RWPE2 (cell line): ENCODE data around the gene LCK.

Experiments
- ATAC-seq: fragments of 200-7000 bp; cut with Tn5 transposase; 3 replicates; pipeline ENCODE4 v1.9.1; 2021; ENCODE audit warnings: low read depth
- DNase-seq: peaks from one replicate; pipeline ENCODE4 v3.0.0-alpha.2; 2020; ENCODE audit warnings: low spot score
- H3K27ac ChIP-seq: fragments of 450-650 bp; 2 replicates; pipeline ENCODE4 v1.5.1; 2017; ENCODE audit warnings: mild to moderate bottlenecking; ENCODE audit not compliant: poor library complexity, severe bottlenecking
- H3K27me3 ChIP-seq: fragments of 250-450 bp; sonication (Bioruptor Pico); 2 replicates; pipeline ENCODE4 v1.5.1; 2021; ENCODE audit warnings: mild to moderate bottlenecking, moderate library complexity; ENCODE audit not compliant: insufficient read depth, poor library complexity, severe bottlenecking
- H3K36me3 ChIP-seq: fragments of 250-450 bp; sonication (Bioruptor Pico); 2 replicates; pipeline ENCODE4 v1.5.1; 2020; ENCODE audit warnings: low read depth, mild to moderate bottlenecking, moderate library complexity
- H3K4me1 ChIP-seq: fragments of 250-450 bp; sonication (Bioruptor Pico); 2 replicates; pipeline ENCODE4 v1.5.1; 2021; ENCODE audit warnings: mild to moderate bottlenecking, moderate library complexity; ENCODE audit not compliant: insufficient read depth, poor library complexity, severe bottlenecking
- H3K4me3 ChIP-seq: fragments of 250-450 bp; sonication (Bioruptor Pico); 2 replicates; pipeline ENCODE4 v1.5.1; 2021; ENCODE audit warnings: mild to moderate bottlenecking, moderate library complexity; ENCODE audit not compliant: severe bottlenecking
- H3K9me3 ChIP-seq: fragments of 250-450 bp; sonication (Bioruptor Pico); 2 replicates; pipeline ENCODE4 v1.5.1; 2021; ENCODE audit warnings: mild to moderate bottlenecking, moderate library complexity; ENCODE audit not compliant: severe bottlenecking
- TF ChIP-seq, protein P1 (sequence below): fragments of 450-650 bp; IDR thresholded peaks from one replicate; pipeline ENCODE4 v1.5.1; 2017; ENCODE audit warnings: mild to moderate bottlenecking, moderate library complexity; ENCODE audit not compliant: poor library complexity, severe bottlenecking

LCK gene

DNA sequence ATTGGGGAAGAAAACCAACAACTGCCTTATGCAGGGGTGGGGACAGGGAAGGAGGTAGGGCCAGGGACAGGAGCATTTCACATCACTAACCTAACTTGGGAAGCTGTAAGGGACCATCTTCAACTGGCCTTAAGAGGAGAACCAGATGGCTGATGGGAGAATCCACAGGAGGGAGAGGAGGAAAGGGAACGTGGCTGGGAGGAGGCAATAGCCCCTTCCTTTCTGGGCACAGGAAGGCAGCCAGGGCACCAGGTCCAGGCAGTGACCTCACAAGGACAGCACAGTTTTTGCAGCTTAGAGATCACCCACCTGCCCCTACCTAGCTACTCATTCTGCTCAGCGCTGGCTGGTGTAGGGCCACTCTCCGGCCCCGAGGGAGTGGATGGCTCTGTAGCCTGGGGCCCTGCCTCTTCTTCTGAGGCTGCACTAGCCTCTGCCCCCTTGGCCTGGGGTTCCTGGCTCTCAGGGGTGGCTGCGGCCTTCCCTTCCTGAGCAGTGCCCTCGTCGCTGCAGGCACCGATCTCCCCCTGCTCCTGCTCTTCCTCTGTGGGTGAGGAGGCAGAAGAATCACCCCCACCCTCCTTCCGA lies 83.3 kb downstream of the LCK start:
- peak; percentile 6; the same call in 1 of the 3 replicates for ATAC-seq
- no peaks in the 10 kb centered on the region for H3K9me3 ChIP-seq
- no peak overlapping the region for H3K27ac ChIP-seq
- peak overlapping the region; percentile 75 for H3K4me3 ChIP-seq
- no peaks in the 10 kb centered on the region for H3K27me3 ChIP-seq
- peaks cover 19% of the 10 kb centered on the region for H3K36me3 ChIP-seq
- TF ChIP-seq, protein P1, sequence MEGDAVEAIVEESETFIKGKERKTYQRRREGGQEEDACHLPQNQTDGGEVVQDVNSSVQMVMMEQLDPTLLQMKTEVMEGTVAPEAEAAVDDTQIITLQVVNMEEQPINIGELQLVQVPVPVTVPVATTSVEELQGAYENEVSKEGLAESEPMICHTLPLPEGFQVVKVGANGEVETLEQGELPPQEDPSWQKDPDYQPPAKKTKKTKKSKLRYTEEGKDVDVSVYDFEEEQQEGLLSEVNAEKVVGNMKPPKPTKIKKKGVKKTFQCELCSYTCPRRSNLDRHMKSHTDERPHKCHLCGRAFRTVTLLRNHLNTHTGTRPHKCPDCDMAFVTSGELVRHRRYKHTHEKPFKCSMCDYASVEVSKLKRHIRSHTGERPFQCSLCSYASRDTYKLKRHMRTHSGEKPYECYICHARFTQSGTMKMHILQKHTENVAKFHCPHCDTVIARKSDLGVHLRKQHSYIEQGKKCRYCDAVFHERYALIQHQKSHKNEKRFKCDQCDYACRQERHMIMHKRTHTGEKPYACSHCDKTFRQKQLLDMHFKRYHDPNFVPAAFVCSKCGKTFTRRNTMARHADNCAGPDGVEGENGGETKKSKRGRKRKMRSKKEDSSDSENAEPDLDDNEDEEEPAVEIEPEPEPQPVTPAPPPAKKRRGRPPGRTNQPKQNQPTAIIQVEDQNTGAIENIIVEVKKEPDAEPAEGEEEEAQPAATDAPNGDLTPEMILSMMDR = no peak
- DNase-seq = no peak
- peaks cover 5% of the 10 kb centered on the region for H3K4me1 ChIP-seq

DNA sequence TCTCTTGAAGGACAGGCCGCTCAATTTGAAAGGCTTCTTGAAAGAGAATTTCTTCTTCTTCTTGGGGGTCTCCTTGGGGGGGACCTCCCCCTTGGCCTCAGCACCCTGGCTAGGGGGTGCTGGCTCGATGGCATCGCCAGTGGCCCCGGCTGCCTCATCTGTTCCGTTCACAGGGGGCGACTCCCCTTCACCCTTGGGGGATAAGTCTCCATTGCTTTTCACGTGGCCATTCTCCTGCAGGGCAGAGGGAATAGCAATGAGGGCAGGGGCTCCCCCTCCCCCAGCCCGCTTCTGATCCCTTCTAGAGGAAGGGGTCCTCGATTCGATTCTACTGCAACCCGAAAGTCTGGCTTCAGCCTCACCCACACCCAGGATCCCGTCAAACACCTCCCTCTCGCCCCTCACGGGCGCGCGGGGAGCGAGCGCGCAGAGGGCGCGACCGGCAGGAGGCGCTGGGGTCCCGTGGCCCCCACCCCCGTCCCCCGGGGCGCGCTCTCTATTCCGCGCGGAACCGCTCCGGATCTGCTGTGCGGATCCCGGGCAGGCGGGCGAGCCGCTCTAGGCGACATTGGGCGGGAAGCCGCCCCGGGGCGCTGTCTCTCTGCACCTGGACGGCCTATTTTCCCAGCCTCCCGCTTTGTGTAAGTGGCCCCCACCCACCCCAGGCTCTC lies 83.9 kb downstream of the LCK start:
- H3K4me3 ChIP-seq = peak overlapping the region; percentile 75
- peaks cover 5% of the 10 kb centered on the region for H3K4me1 ChIP-seq
- TF ChIP-seq, protein P1 = peak; percentile 83
- no peaks in the 10 kb centered on the region for H3K27me3 ChIP-seq
- H3K9me3 ChIP-seq = no peaks in the 10 kb centered on the region
- ATAC-seq (peak; percentile 24), DNase-seq (no peak)
- H3K36me3 ChIP-seq = peaks cover 13% of the 10 kb centered on the region
- peak overlapping the region; percentile 39 for H3K27ac ChIP-seq

DNA sequence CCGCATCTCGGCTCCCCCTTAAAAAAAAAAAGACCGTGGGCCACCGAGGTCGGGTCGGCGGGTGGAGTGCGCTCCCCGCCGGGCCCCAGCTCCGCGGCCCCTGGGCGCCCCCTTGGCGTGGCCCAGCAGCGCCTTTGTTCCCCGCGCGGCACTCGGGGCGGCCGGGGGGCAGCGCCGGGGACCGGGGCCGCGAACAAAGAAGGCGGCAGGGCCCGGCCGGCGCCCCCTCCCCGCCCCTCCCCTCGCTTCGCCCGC lies 84.4 kb downstream of the LCK start:
- no peak for ATAC-seq
- no peak for DNase-seq
- H3K4me3 ChIP-seq = peak overlapping the region; percentile 75

More for the DNA sequence above, 84.4 kb downstream of the LCK start:
- Histone ChIP-seq H3K9me3 (no peaks in the 10 kb centered on the region), H3K36me3 (peaks cover 8% of the 10 kb centered on the region), H3K27ac (peak overlapping the region; percentile 39), H3K27me3 (no peaks in the 10 kb centered on the region), H3K4me1 (peaks cover 5% of the 10 kb centered on the region)
- TF ChIP-seq, protein P1 = peak; percentile 64
